ENCODE data around the gene ZNF200. TPM values are rescaled to one million over a fixed set of nuclear protein-coding genes. Genes with fewer than 3 reads are reported as not detected.

Gene ZNF200
- total and polyA plus RNA-seq, 2 of the 13 experiments (the other 11 are each of a cell fraction or from before 2014, with no cell fraction given): 3.5 to 16.5 TPM

- TF ChIP-seq ZEB1 (IDR thresholded peaks at IDR 0.05; ENCODE audit: insufficient replicate concordance, low read depth): peak; percentile 58
- TF ChIP-seq ZNF484 (CRISPR knock-in tag; IDR thresholded peaks at IDR 0.05; ENCODE audit: borderline replicate concordance, low read depth): no peak
- 0 out of 2 replicates have a peak, but pooled peaks have one; percentile 19 for TF ChIP-seq ZBTB7B (CRISPR knock-in tag; IDR thresholded peaks at IDR 0.05)
- peak; percentile 71; the same call in 1 of the 2 replicates for TF ChIP-seq ZNF710 (CRISPR knock-in tag; IDR thresholded peaks at IDR 0.05; ENCODE audit: borderline replicate concordance)
- TF ChIP-seq ZNF446 (CRISPR knock-in tag; IDR thresholded peaks at IDR 0.05): no peak
- TF ChIP-seq ZNF280D (CRISPR knock-in tag; IDR thresholded peaks at IDR 0.05): 0 out of 2 replicates have a peak, but pooled peaks have one; percentile 26
- TF ChIP-seq PTBP1 (IDR thresholded peaks at IDR 0.05; ENCODE audit: low read depth, low read length, poor library complexity, severe bottlenecking): peak; percentile 98
- no peak for TF ChIP-seq CREB1 (IDR thresholded peaks at IDR 0.05)
- peak; percentile 64; the same call in 1 of the 2 replicates for TF ChIP-seq CREB1 (CRISPR knock-in tag; IDR thresholded peaks at IDR 0.05)
- no peak for TF ChIP-seq DPF2 (CRISPR knock-in tag; IDR thresholded peaks at IDR 0.05; ENCODE audit: borderline replicate concordance, low read depth)
- peak; percentile 68 for TF ChIP-seq HNRNPLL (IDR thresholded peaks at IDR 0.05; ENCODE audit: low read depth, low read length, poor library complexity, severe bottlenecking)
These were observed 46.9 kb downstream of the ZNF200 start, which contains the start of gene OR1F1 (continued) for GRCh38 chr16:3187798-3188674.

All from HepG2 (cell line).